HEK293 (cell line): ENCODE data around the gene LDB2.

Source experiments
- ZBTB17 ChIP-seq: fragments of 450-650 bp; formaldehyde crosslinking; IDR thresholded peaks from 2 replicates; pipeline ENCODE4 v1.5.1; 2016; ENCODE audit warnings: missing biosample characterization, missing genetic modification characterization
- TF ChIP-seq, protein P1 (sequence below): IDR thresholded peaks from 2 replicates; pipeline ENCODE4 v1.6.1; 2011; ENCODE audit warnings: mild to moderate bottlenecking, low read depth, low read length, borderline replicate concordance
- TF ChIP-seq, protein P2 (sequence below): fragments of 450-650 bp; formaldehyde crosslinking; IDR thresholded peaks from 2 replicates; pipeline ENCODE4 v1.5.1; 2016; ENCODE audit warnings: missing biosample characterization, missing genetic modification characterization

DNA sequence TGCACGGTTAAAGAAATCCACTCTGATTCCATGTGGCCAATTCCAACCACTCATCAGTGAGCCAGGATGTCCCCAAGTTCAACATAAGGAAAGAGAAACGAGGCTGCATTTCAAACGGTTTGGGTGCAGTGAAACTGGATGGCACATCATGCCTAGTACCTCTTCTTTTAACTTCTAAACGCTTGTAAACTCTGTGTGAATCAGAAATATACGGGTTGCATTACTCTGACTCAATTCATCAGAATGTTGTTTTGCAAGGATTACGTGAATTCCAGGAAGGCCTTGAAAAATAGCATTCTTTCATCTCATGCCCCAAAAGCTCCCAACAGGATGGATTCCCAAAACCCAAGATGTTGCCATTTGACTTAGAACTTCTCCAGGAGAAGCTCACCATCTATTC lies 270.4 kb downstream of the LDB2 start:
- TF ChIP-seq, protein P1, sequence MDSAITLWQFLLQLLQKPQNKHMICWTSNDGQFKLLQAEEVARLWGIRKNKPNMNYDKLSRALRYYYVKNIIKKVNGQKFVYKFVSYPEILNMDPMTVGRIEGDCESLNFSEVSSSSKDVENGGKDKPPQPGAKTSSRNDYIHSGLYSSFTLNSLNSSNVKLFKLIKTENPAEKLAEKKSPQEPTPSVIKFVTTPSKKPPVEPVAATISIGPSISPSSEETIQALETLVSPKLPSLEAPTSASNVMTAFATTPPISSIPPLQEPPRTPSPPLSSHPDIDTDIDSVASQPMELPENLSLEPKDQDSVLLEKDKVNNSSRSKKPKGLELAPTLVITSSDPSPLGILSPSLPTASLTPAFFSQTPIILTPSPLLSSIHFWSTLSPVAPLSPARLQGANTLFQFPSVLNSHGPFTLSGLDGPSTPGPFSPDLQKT: no peak
- TF ChIP-seq, protein P2, sequence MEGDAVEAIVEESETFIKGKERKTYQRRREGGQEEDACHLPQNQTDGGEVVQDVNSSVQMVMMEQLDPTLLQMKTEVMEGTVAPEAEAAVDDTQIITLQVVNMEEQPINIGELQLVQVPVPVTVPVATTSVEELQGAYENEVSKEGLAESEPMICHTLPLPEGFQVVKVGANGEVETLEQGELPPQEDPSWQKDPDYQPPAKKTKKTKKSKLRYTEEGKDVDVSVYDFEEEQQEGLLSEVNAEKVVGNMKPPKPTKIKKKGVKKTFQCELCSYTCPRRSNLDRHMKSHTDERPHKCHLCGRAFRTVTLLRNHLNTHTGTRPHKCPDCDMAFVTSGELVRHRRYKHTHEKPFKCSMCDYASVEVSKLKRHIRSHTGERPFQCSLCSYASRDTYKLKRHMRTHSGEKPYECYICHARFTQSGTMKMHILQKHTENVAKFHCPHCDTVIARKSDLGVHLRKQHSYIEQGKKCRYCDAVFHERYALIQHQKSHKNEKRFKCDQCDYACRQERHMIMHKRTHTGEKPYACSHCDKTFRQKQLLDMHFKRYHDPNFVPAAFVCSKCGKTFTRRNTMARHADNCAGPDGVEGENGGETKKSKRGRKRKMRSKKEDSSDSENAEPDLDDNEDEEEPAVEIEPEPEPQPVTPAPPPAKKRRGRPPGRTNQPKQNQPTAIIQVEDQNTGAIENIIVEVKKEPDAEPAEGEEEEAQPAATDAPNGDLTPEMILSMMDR: no peak
- no peak for TF ChIP-seq ZBTB17
